ENCODE measurements around the gene ZSCAN21. TPM values are rescaled to one million over a fixed set of nuclear protein-coding genes. Genes with fewer than 3 reads are reported as not detected.
"Not testable (repeated sequence)": the region's sequence is repeated elsewhere in the genome, so short reads cannot be mapped to it uniquely, and the experiment has no call there.

Gene ZSCAN21
- total RNA-seq, 1 donor from 2014 or later, result 11.1 TPM

DNA sequence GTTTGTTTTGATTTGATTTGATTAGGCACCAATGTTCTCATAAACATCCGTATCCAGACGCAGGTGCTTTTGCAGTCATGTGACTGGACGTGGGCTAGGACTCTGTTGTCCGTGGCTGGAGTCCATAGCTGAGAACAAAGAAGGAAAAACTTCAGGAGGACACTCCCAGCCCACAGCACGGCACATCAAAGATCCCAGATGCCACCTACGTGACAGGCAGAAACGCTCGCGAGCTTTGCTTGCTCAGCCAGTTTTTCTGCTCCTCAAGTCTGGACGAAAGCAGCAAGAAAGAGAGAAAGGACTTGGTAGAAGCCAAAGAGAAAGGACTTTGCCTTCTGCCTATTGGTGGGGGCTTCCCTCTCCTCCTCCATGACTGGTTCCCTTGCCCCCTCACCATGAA is 41.0 kb upstream of the ZSCAN21 start:
- H3K36me3 ChIP-seq (ENCODE audit: insufficient read depth, low read length), result no peaks in the 10 kb centered on the region
- no peak overlapping the region for H3K9ac ChIP-seq (ENCODE audit: low read length)
- no peak overlapping the region for H3K27ac ChIP-seq (ENCODE audit: low read depth, low read length)
- H3K79me2 ChIP-seq (ENCODE audit: insufficient read depth, low read length), result no peaks in the 10 kb centered on the region
- FAIRE-seq (no peak), DNase-seq (ENCODE audit: low read depth) (no peak)
- no peaks in the 10 kb centered on the region for H4K20me1 ChIP-seq (ENCODE audit: insufficient read depth, low read length)
- no peak overlapping the region for H3K27ac Mint-ChIP-seq (ENCODE audit: unreplicated experiment)
- no peaks in the 10 kb centered on the region for H3K9me3 ChIP-seq (ENCODE audit: insufficient read depth, low read depth, low read length)
- no peaks in the 10 kb centered on the region for H3K27me3 ChIP-seq (ENCODE audit: insufficient read depth, low read length)
- peaks cover 3% of the 10 kb centered on the region for H3K27me3 Mint-ChIP-seq (ENCODE audit: low read depth, unreplicated experiment)
- H3K4me3 Mint-ChIP-seq (ENCODE audit: unreplicated experiment), result no peak overlapping the region
- H3K4me1 Mint-ChIP-seq (ENCODE audit: low read depth, unreplicated experiment), result no peaks in the 10 kb centered on the region
- H2AFZ ChIP-seq (ENCODE audit: low read depth, low read length), result no peak overlapping the region
- peaks cover 4% of the 10 kb centered on the region for H3K9me3 Mint-ChIP-seq (ENCODE audit: unreplicated experiment)
- no peaks in the 10 kb centered on the region for H3K4me1 ChIP-seq (ENCODE audit: insufficient read depth, low read length)
- no peaks in the 10 kb centered on the region for H3K36me3 Mint-ChIP-seq (ENCODE audit: low read depth, unreplicated experiment)
- H3K4me3 ChIP-seq (ENCODE audit: insufficient read depth, low read depth, low read length), result no peak overlapping the region
- H3K4me2 ChIP-seq (ENCODE audit: low read length), result no peak overlapping the region
- TF ChIP-seq, protein P1, sequence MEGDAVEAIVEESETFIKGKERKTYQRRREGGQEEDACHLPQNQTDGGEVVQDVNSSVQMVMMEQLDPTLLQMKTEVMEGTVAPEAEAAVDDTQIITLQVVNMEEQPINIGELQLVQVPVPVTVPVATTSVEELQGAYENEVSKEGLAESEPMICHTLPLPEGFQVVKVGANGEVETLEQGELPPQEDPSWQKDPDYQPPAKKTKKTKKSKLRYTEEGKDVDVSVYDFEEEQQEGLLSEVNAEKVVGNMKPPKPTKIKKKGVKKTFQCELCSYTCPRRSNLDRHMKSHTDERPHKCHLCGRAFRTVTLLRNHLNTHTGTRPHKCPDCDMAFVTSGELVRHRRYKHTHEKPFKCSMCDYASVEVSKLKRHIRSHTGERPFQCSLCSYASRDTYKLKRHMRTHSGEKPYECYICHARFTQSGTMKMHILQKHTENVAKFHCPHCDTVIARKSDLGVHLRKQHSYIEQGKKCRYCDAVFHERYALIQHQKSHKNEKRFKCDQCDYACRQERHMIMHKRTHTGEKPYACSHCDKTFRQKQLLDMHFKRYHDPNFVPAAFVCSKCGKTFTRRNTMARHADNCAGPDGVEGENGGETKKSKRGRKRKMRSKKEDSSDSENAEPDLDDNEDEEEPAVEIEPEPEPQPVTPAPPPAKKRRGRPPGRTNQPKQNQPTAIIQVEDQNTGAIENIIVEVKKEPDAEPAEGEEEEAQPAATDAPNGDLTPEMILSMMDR (IDR thresholded peaks at IDR 0.05; ENCODE audit: insufficient read depth, low read depth, low read length), result no peak
- TF ChIP-seq EZH2 (IDR thresholded peaks at IDR 0.05; ENCODE audit: insufficient read depth, low read length), result no peak

DNA sequence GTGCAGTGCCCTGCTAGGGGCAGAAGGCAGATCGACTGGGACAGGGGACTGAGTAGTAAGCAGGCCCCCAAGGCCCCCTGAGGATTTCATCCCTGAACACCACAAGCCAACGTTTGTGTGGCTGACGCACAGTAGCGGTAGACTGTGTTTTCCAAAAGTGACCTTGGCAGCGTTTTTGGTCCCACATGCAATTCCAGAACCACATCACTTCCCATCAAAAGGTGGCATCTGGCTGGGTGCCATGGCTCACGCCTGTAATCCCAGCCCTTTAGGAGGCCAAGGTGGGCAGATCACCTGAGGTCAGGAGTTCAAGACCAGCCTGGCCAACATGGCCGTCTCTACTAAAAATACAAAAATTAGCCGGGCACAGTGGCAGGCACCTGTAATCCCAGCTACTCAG is 39.6 kb upstream of the ZSCAN21 start:
- H3K4me1 ChIP-seq (ENCODE audit: insufficient read depth, low read length); H4K20me1 ChIP-seq (ENCODE audit: insufficient read depth, low read length); H3K36me3 Mint-ChIP-seq (ENCODE audit: low read depth, unreplicated experiment); H3K27me3 ChIP-seq (ENCODE audit: insufficient read depth, low read length); FAIRE-seq; DNase-seq (ENCODE audit: low read depth); H3K27ac ChIP-seq (ENCODE audit: low read depth, low read length); H3K4me3 ChIP-seq (ENCODE audit: insufficient read depth, low read depth, low read length); H3K27ac Mint-ChIP-seq (ENCODE audit: unreplicated experiment); H3K9me3 Mint-ChIP-seq (ENCODE audit: unreplicated experiment); H2AFZ ChIP-seq (ENCODE audit: low read depth, low read length); H3K27me3 Mint-ChIP-seq (ENCODE audit: low read depth, unreplicated experiment); H3K4me2 ChIP-seq (ENCODE audit: low read length); H3K79me2 ChIP-seq (ENCODE audit: insufficient read depth, low read length); H3K4me1 Mint-ChIP-seq (ENCODE audit: low read depth, unreplicated experiment); H3K4me3 Mint-ChIP-seq (ENCODE audit: unreplicated experiment); H3K9ac ChIP-seq (ENCODE audit: low read length); H3K9me3 ChIP-seq (ENCODE audit: insufficient read depth, low read depth, low read length); H3K36me3 ChIP-seq (ENCODE audit: insufficient read depth, low read length): not testable (repeated sequence)

DNA sequence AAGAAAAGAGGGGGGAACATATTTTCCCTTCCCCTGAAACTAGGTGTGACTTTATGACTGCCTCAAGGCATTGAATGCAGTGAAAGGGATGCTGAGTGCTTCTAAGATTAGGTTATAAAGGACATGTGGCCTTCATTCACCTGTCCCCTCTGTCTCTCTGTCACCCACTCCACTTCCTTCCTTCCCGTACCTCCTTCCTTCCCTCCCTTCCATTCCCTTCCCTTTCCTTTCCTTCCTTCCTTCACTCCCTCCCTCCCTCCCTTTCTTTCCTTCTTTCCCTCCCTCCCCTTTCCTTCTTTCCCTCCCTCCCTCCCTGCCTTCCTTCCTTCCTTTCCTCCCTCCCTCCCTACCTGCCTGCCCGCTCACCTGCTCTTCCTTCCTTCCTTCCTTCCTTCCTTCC is 38.7 kb upstream of the ZSCAN21 start:
- no peak overlapping the region for H3K4me3 Mint-ChIP-seq (ENCODE audit: unreplicated experiment)
- Histone ChIP-seq H3K27me3 (ENCODE audit: insufficient read depth, low read length) (no peaks in the 10 kb centered on the region), H3K36me3 (ENCODE audit: insufficient read depth, low read length) (no peaks in the 10 kb centered on the region), H3K9ac (ENCODE audit: low read length) (no peak overlapping the region), H3K79me2 (ENCODE audit: insufficient read depth, low read length) (peaks cover 8% of the 10 kb centered on the region), H3K4me2 (ENCODE audit: low read length) (no peak overlapping the region), H3K9me3 (ENCODE audit: insufficient read depth, low read depth, low read length) (no peaks in the 10 kb centered on the region), H3K4me3 (ENCODE audit: insufficient read depth, low read depth, low read length) (no peak overlapping the region), H3K4me1 (ENCODE audit: insufficient read depth, low read length) (no peaks in the 10 kb centered on the region), H4K20me1 (ENCODE audit: insufficient read depth, low read length) (no peaks in the 10 kb centered on the region), H2AFZ (ENCODE audit: low read depth, low read length) (no peak overlapping the region), H3K27ac (ENCODE audit: low read depth, low read length) (no peak overlapping the region)
- peaks cover 3% of the 10 kb centered on the region for H3K27me3 Mint-ChIP-seq (ENCODE audit: low read depth, unreplicated experiment)
- H3K9me3 Mint-ChIP-seq (ENCODE audit: unreplicated experiment), result no peaks in the 10 kb centered on the region
- TF ChIP-seq, protein P1 (IDR thresholded peaks at IDR 0.05; ENCODE audit: insufficient read depth, low read depth, low read length), result no peak
- TF ChIP-seq EZH2 (IDR thresholded peaks at IDR 0.05; ENCODE audit: insufficient read depth, low read length), result no peak
- H3K36me3 Mint-ChIP-seq (ENCODE audit: low read depth, unreplicated experiment), result no peaks in the 10 kb centered on the region
- no peak overlapping the region for H3K27ac Mint-ChIP-seq (ENCODE audit: unreplicated experiment)
- DNase-seq (ENCODE audit: low read depth) (no peak), FAIRE-seq (no peak)
- no peaks in the 10 kb centered on the region for H3K4me1 Mint-ChIP-seq (ENCODE audit: low read depth, unreplicated experiment)
